B cell (primary cell): ENCODE data around the gene RPTOR. TPM values are rescaled to one million over a fixed set of nuclear protein-coding genes. Genes with fewer than 3 reads are reported as not detected.

Source experiments
- ATAC-seq: fragments of 200-7000 bp; cut with Tn5 transposase; one replicate; pipeline ENCODE4 v1.10.0; 2021; ENCODE audit warnings: low read depth, mild to moderate bottlenecking, moderate number of reproducible peaks, moderate library complexity
- CTCF ChIA-PET: fragments of 350-600 bp; sonication (Branson Sonifier 250); formaldehyde crosslinking; loops from one replicate; lab custom pipeline; 2021; ENCODE audit warnings: antibody characterized with exemption, inconsistent platforms; lab: Charles Lee
- POLR2A ChIA-PET: fragments of 350-600 bp; sonication (Branson Sonifier 250); formaldehyde crosslinking; loops from one replicate; lab custom pipeline; 2021; ENCODE audit warnings: antibody characterized with exemption; lab: Charles Lee
- DNase-seq: peaks from one replicate; pipeline ENCODE4 v3.0.0; 2013
- H2AFZ ChIP-seq: 2 replicates; pipeline ENCODE4 v1.6.1; 2012; ENCODE audit warnings: mild to moderate bottlenecking, low read depth, low read length; ENCODE audit not compliant: insufficient read depth, poor library complexity, severe bottlenecking
- H3K27ac ChIP-seq, 2 donors: 1 replicate in 1 of 2; 2 replicates in 1 of 2; pipeline ENCODE4 v1.5.1; 2012 to 2013; ENCODE audit warnings: low read length in 2 of 2, mild to moderate bottlenecking in 2 of 2, moderate library complexity in 1 of 2
- H3K27me3 ChIP-seq, 4 experiments: fragments of 200-600 bp in 1 of 4; sonication (generic) in 1 of 4; replicated peaks in 1 of 4; 1 replicate in 2 of 4; 2 replicates in 2 of 4; pipeline versions ENCODE4 v1.6.1 to v1.7.0; 2013 to 2016; ENCODE audit warnings: low read length in 3 of 4, mild to moderate bottlenecking in 2 of 4, mixed read lengths in 1 of 4, moderate library complexity in 1 of 4; ENCODE audit not compliant: insufficient read depth in 4 of 4, control insufficient read depth in 3 of 4; ENCODE audit errors: control extremely low read depth in 1 of 4
- H3K36me3 ChIP-seq, 2 experiments: replicated peaks in 1 of 2; 1 replicate in 1 of 2; 2 replicates in 1 of 2; pipeline versions ENCODE4 v1.6.1 to v1.7.1; 2013; ENCODE audit warnings: low read length in 1 of 2; ENCODE audit not compliant: insufficient read depth in 2 of 2, control insufficient read depth in 1 of 2; ENCODE audit errors: control extremely low read depth in 1 of 2, extremely low read depth in 1 of 2
- H3K4me1 ChIP-seq, 2 donors: fragments of 200-600 bp in 1 of 2; sonication (generic) in 1 of 2; 1 replicate in 1 of 2; 2 replicates in 1 of 2; pipeline versions ENCODE4 v1.5.1 to v1.6.1; 2013 to 2017; ENCODE audit warnings: low read length in 2 of 2; ENCODE audit not compliant: control insufficient read depth in 2 of 2, insufficient read depth in 2 of 2
- H3K4me2 ChIP-seq: replicated peaks from 2 replicates; pipeline ENCODE3; 2012; ENCODE audit warnings: mild to moderate bottlenecking, low read depth, low read length; ENCODE audit not compliant: poor library complexity, severe bottlenecking
- H3K4me3 ChIP-seq, 5 experiments: fragments of 200-600 bp in 1 of 5; sonication (generic) in 1 of 5; 1 replicate in 3 of 5; 2 replicates in 2 of 5; pipeline versions ENCODE4 v1.5.1 to v1.7.0; 2011 to 2016; ENCODE audit warnings: low read length in 4 of 5, mild to moderate bottlenecking in 4 of 5, low read depth in 2 of 5, control low read depth in 1 of 5, moderate library complexity in 1 of 5; ENCODE audit not compliant: insufficient read depth in 1 of 5; ENCODE audit errors: control extremely low read depth in 1 of 5, extremely low read depth in 1 of 5
- H3K79me2 ChIP-seq: fragments of 200-600 bp; sonication (generic); one replicate; pipeline ENCODE4 v1.6.0; 2016; ENCODE audit warnings: low read length; ENCODE audit not compliant: control insufficient read depth, insufficient read depth
- H3K9ac ChIP-seq: fragments of 200-600 bp; sonication (generic); 2 replicates; pipeline ENCODE4 v1.6.1; 2017; ENCODE audit warnings: mild to moderate bottlenecking, low read length, moderate library complexity
- H3K9me3 ChIP-seq, 3 donors: one replicate each; pipeline versions ENCODE4 v1.6.1 to v1.7.1; 2013; ENCODE audit warnings: low read length in 2 of 3; ENCODE audit not compliant: control insufficient read depth in 2 of 3, insufficient read depth in 1 of 3; ENCODE audit errors: control extremely low read depth in 1 of 3
- H4K20me1 ChIP-seq: 2 replicates; pipeline ENCODE4 v1.6.0; 2012; ENCODE audit warnings: mild to moderate bottlenecking, low read length; ENCODE audit not compliant: insufficient read depth, control insufficient read depth, poor library complexity, severe bottlenecking
- H3K27ac Mint-ChIP-seq: one replicate; pipeline ENCODE4 v1.8.0; 2021; ENCODE audit warnings: mixed read lengths
- H3K27me3 Mint-ChIP-seq: one replicate; pipeline ENCODE4 v1.8.0; 2021; ENCODE audit warnings: mixed read lengths
- H3K4me1 Mint-ChIP-seq: one replicate; pipeline ENCODE4 v1.8.0; 2021; ENCODE audit warnings: mixed read lengths
- H3K4me3 Mint-ChIP-seq: one replicate; pipeline ENCODE4 v1.8.0; 2021; ENCODE audit warnings: mixed read lengths
- H3K9me3 Mint-ChIP-seq: one replicate; pipeline ENCODE4 v1.8.0; 2022; ENCODE audit warnings: mixed read lengths; ENCODE audit not compliant: insufficient read depth
- CTCF ChIP-seq: fragments of 200-600 bp; IDR thresholded peaks from one replicate; pipeline ENCODE4 v1.8.0; 2022; ENCODE audit warnings: antibody characterized with exemption, mild to moderate bottlenecking
- EZH2 ChIP-seq: IDR thresholded peaks from 2 replicates; pipeline ENCODE4 v1.6.1; 2012; ENCODE audit warnings: borderline replicate concordance, low read depth, mild to moderate bottlenecking, moderate library complexity, low read length; ENCODE audit not compliant: insufficient read depth, poor library complexity, severe bottlenecking
- WGBS: methylation state at CpG from one replicate; pipeline ENCODE4 v1.1.5; 2013; ENCODE audit warnings: missing lambda C conversion rate; ENCODE audit not compliant: insufficient coverage; 5-methylcytosine and 5-hydroxymethylcytosine counted together
- intact Hi-C: fragments of 100-400 bp; cut with micrococcal nuclease; formaldehyde crosslinking; loops from one replicate; pipeline ENCODE4 v1.10.0; 2022
- polyA plus RNA-seq: library from polyadenylated mRNA; depleted of rRNA; stranded (reverse); fragments of >200 nt; gene quantifications from 2 replicates; pipeline ENCODE4 v1.2.3, GENCODE V29; 2012
- total RNA-seq, 2 donors: library from RNA; stranded (reverse); fragments of 120-200 nt in 1 of 2; gene quantifications; 1 replicate in 1 of 2; 2 replicates in 1 of 2; pipeline versions ENCODE4 v1.2.3 to v1.2.4, GENCODE V29; 2013 to 2022

RPTOR gene
- total and polyA plus RNA-seq, 2 donors (not counting 1 experiment from before 2014, with no cell fraction given): 13.4 to 58.8 TPM

- Histone ChIP-seq H3K79me2 (peaks cover 12% of the 10 kb centered on the region), H3K36me3 (peaks cover 0 to 47% of the 10 kb centered on the region in 2 experiments), H3K9me3 (no peaks in the 10 kb centered on the region), H2AFZ (no peak overlapping the region), H4K20me1 (no peaks in the 10 kb centered on the region), H3K4me1 (peaks cover 29 to 34% of the 10 kb centered on the region in 2 donors), H3K9ac (no peak overlapping the region), H3K27me3 (no peaks in the 10 kb centered on the region), H3K4me3 (no peak overlapping the region), H3K4me2 (peak overlapping the region; percentile 61), H3K27ac (no peak overlapping the region)
- 93% methylated on average over 23 of the region's 23 CpGs for WGBS
- DNase-seq (no peak), ATAC-seq (no peak)
- TF ChIP-seq EZH2: no peak
- no peak for TF ChIP-seq CTCF
- POLR2A ChIA-PET: no interaction called here
- H3K27me3 Mint-ChIP-seq: no peaks in the 10 kb centered on the region
- H3K4me3 Mint-ChIP-seq: no peak overlapping the region
- intact Hi-C loops: no loop called here
- H3K27ac Mint-ChIP-seq: no peak overlapping the region
- H3K9me3 Mint-ChIP-seq: no peaks in the 10 kb centered on the region
- peaks cover 5% of the 10 kb centered on the region for H3K4me1 Mint-ChIP-seq
- CTCF ChIA-PET: no interaction called here
Measured at GRCh38 chr17:80924111-80924806, 379.6 kb downstream of the RPTOR start.

- no peaks in the 10 kb centered on the region for H3K9me3 ChIP-seq
- no peaks in the 10 kb centered on the region for H3K27me3 Mint-ChIP-seq
- TF ChIP-seq CTCF (no peak), EZH2 (no peak)
- no peaks in the 10 kb centered on the region for H3K27me3 ChIP-seq
- no peak for DNase-seq
- no peak overlapping the region for H2AFZ ChIP-seq
- H3K36me3 ChIP-seq: peaks cover 0 to 47% of the 10 kb centered on the region in 2 experiments
- H3K9ac ChIP-seq: no peak overlapping the region
- no peak overlapping the region for H3K4me3 ChIP-seq
- ATAC-seq: no peak
- H4K20me1 ChIP-seq: no peaks in the 10 kb centered on the region
- H3K4me2 ChIP-seq: peak overlapping the region; percentile 61
- intact Hi-C loops: loop anchor here (5.0 kb wide), 1 partner anchor 58 kb away; no protein-coding TSS in a partner anchor
- H3K4me1 Mint-ChIP-seq: peaks cover 5% of the 10 kb centered on the region
- ChIA-PET POLR2A (no interaction called here), CTCF (interaction anchor here (1.6 kb wide), 1 partner anchor 45 kb away, joined by 3 read pairs; no protein-coding TSS in a partner anchor)
- H3K79me2 ChIP-seq: peaks cover 8% of the 10 kb centered on the region
- H3K27ac ChIP-seq: peak overlapping the region in 1 of 2 donors; percentile 61
- WGBS: 88% methylated on average over 28 of the region's 38 CpGs
- no peak overlapping the region for H3K27ac Mint-ChIP-seq
- H3K4me3 Mint-ChIP-seq: no peak overlapping the region
- no peaks in the 10 kb centered on the region for H3K9me3 Mint-ChIP-seq
- H3K4me1 ChIP-seq: peaks cover 33 to 34% of the 10 kb centered on the region in 2 donors
Measured at GRCh38 chr17:80924807-80925610, 380.4 kb downstream of the RPTOR start.
